GM19468 (cell line): ENCODE data around the gene UNKL.

ENCODE experiments used
- ATAC-seq: cut with Tn5 transposase; IDR thresholded peaks from one replicate; pipeline ENCODE4 v1.9.1; 2021; ENCODE audit warnings: mild to moderate bottlenecking, moderate library complexity, moderate number of reproducible peaks; ENCODE audit not compliant: unreplicated experiment; ENCODE audit errors: extremely low read depth

Gene UNKL

DNA sequence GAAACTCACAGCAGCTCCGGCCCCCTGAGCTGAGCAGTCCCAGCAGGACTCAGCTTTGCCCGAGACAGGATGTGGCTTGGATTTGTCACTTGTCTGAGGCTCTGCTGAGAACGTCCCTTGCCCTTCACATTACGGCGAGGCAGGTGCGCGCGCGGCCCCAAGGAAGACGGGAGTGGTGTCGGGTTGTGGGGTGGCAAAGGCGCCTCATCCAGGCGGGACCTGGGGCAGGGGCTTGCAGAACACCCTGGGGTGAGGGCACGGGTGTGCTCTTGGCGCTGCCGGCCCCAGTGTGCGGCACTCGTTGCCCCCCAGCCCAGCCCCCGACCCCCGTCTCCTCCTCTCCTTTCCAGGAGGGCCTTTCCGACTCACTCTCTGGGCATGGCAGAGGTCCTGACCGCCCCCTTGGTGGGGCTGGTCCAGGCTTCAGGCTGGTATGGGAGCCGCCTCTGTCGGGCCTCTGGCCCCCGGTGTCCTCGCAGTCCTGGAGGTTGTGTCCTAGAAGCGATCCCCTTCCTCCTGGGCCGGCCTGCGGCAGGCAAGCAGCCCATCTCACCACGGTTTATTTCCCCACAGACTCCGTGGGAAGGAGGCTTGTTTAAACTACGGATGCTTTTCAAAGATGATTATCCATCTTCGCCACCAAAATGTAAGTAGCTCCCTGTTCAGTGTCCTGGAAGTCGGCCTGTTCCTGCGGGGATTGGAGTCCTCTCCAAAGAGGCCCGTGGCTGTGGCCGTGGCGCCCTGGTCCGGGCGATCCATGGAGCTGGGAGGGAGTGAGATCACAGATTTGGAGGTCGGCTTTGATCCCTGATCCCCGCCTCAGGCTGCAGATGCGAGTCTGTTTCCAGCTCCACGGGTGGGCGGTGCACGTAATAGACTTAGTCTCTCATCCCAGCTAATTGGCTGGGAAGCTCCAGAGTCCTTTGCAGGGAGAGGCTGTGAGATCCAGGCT, 99.1 kb downstream of the UNKL start:
- ATAC-seq = no peak

DNA sequence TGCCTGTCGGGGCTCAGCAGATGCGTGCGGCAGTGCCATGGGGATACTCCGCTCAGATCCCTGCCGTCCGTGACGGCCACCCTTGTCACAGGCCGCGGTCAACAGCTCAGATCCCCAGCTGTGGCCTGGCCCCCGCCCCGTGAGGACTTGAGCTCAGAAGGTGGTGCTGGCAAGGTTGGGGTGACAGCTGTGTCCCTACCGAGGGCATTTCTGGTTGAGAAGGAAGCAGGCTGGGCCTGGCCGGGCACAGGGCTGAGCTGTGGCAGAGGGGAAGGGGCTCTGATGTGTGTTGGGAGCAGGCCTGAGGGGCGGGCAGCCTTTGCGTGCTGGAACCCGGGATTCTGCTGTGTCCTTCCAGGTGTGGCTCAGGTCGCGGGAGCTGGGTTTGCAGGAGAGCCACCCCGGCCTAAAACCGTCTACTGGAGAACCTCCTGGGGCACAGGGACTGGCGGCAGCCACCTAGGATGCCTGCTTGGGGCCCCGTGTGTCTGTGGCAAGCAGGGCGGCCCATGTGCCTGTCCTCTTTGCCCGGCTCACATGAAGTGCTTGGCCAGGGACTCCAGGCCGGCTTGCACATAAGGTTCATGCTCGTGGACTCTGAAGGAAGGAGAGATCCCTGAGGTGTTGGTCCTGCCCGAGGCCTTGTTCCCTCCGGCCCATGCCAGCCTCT, 100.0 kb downstream of the UNKL start:
- no peak for ATAC-seq

DNA sequence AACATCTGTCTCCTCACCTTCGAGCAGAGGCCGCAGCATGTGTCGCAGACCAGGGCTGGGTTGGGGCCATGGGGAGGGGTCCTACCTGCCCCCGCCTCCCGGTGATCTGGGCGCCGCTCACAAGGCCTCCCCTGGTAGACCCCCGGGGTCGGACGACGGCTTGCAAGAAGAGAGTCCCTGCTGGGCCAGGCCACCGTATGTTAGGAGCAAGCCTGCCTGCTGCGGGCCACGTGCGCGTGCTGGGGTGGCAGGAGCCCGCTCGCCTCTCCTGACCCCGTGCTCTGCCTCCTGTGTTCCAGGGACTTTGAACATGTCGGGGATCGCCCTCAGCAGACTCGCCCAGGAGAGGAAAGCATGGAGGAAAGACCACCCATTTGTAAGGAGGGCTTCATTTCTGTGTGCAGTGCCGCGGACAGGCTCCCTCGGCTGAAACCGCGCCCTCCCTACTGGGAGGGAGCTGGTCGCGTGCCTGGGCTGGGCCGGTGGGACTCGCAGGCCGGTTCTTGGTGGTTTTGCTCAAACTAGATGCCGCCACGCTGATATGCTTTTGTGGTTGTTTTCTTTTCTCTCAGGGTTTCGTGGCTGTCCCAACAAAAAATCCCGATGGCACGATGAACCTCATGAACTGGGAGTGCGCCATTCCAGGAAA, 100.7 kb downstream of the UNKL start:
- no peak for ATAC-seq
